Activated CD8-positive, alpha-beta T cell treated with anti-CD3 and anti-CD28 coated beads, Interleukin-2, amount 10 ng/mL, durations not matched to agents 7 days and 5 days (primary cell): ENCODE results near the gene CHST11. TPM values are rescaled to one million over a fixed set of nuclear protein-coding genes. Genes with fewer than 3 reads are reported as not detected.

Experiments used
- ATAC-seq: fragments of 150-1000 bp; cut with Tn5 transposase; one replicate; pipeline ENCODE4 v1.10.0; 2021; ENCODE audit warnings: moderate library complexity
- CTCF ChIA-PET: fragments of 350-600 bp; sonication (Branson Sonifier 250); formaldehyde crosslinking; loops from one replicate; lab custom pipeline; 2021; ENCODE audit warnings: antibody characterized with exemption; lab: Charles Lee
- POLR2A ChIA-PET: fragments of 350-600 bp; sonication (Branson Sonifier 250); formaldehyde crosslinking; loops from one replicate; lab custom pipeline; 2021; ENCODE audit warnings: antibody characterized with exemption; lab: Charles Lee
- DNase-seq: peaks from one replicate; pipeline ENCODE4 v3.0.0-alpha.2; 2020
- H3K27ac Mint-ChIP-seq: one replicate; pipeline ENCODE4 v1.8.0; 2021; ENCODE audit warnings: mild to moderate bottlenecking, mixed read lengths
- H3K27me3 Mint-ChIP-seq: one replicate; pipeline ENCODE4 v1.8.0; 2021; ENCODE audit warnings: low read depth, mixed read lengths
- H3K36me3 Mint-ChIP-seq: one replicate; pipeline ENCODE4 v1.8.0; 2021; ENCODE audit warnings: low read depth, mixed read lengths
- H3K4me1 Mint-ChIP-seq: one replicate; pipeline ENCODE4 v1.8.0; 2021; ENCODE audit warnings: low read depth, mixed read lengths
- H3K4me3 Mint-ChIP-seq: one replicate; pipeline ENCODE4 v1.8.0; 2021; ENCODE audit warnings: mild to moderate bottlenecking, mixed read lengths
- H3K9me3 Mint-ChIP-seq: one replicate; pipeline ENCODE4 v1.8.0; 2022; ENCODE audit warnings: mixed read lengths; ENCODE audit not compliant: insufficient read depth
- total RNA-seq, 2 experiments: library from RNA; stranded (reverse); gene quantifications; one replicate each; pipeline ENCODE4 v1.2.3, GENCODE V29; 2021

Gene CHST11
- total RNA-seq, 2 experiments from 2014 or later = 82.1 to 85.2 TPM

- ChIA-PET POLR2A (no interaction called here), CTCF (no interaction called here)
- Mint-ChIP-seq H3K27me3 (no peaks in the 10 kb centered on the region), H3K4me1 (peaks cover 19% of the 10 kb centered on the region), H3K36me3 (peaks cover 34% of the 10 kb centered on the region), H3K27ac (no peak overlapping the region), H3K4me3 (no peak overlapping the region), H3K9me3 (no peaks in the 10 kb centered on the region)
- no peak for DNase-seq
- ATAC-seq = no peak
These were observed 133.3 kb downstream of the CHST11 start for GRCh38 chr12:104590022-104590421.

- no peak for DNase-seq
- H3K36me3 Mint-ChIP-seq = peaks cover 27% of the 10 kb centered on the region
- H3K9me3 Mint-ChIP-seq = no peaks in the 10 kb centered on the region
- ChIA-PET POLR2A (interaction anchor here (0.6 kb wide), 1 partner anchor 128 kb away, joined by 3 read pairs; no protein-coding TSS in a partner anchor), CTCF (no interaction called here)
- H3K4me3 Mint-ChIP-seq = no peak overlapping the region
- ATAC-seq = no peak
- peak overlapping the region; percentile 44 for H3K27ac Mint-ChIP-seq
- peaks cover 19% of the 10 kb centered on the region for H3K4me1 Mint-ChIP-seq
- H3K27me3 Mint-ChIP-seq = no peaks in the 10 kb centered on the region
These were observed 134.6 kb downstream of the CHST11 start for GRCh38 chr12:104591257-104591885.

GRCh38 chr12:104593482-104593881, 136.7 kb downstream of the CHST11 start:
- Mint-ChIP-seq H3K4me1 (peaks cover 17% of the 10 kb centered on the region), H3K27ac (no peak overlapping the region), H3K36me3 (peaks cover 20% of the 10 kb centered on the region), H3K4me3 (no peak overlapping the region), H3K9me3 (no peaks in the 10 kb centered on the region), H3K27me3 (no peaks in the 10 kb centered on the region)
- no peak for DNase-seq
- no peak for ATAC-seq
- ChIA-PET POLR2A (no interaction called here), CTCF (interaction anchor here (1.3 to 1.5 kb wide), 2 partner anchors 137 to 212 kb away, joined by 3 to 5 read pairs; partner anchors contain the start of gene CHST11)

- H3K4me3 Mint-ChIP-seq = no peak overlapping the region
- H3K27me3 Mint-ChIP-seq = no peaks in the 10 kb centered on the region
- H3K27ac Mint-ChIP-seq = no peak overlapping the region
- peaks cover 21% of the 10 kb centered on the region for H3K4me1 Mint-ChIP-seq
- CTCF ChIA-PET = no interaction called here
- H3K36me3 Mint-ChIP-seq = peaks cover 11% of the 10 kb centered on the region
- H3K9me3 Mint-ChIP-seq = no peaks in the 10 kb centered on the region
- DNase-seq (no peak), ATAC-seq (no peak)
- POLR2A ChIA-PET = no interaction called here
These were observed 139.5 kb downstream of the CHST11 start for GRCh38 chr12:104596134-104596799.

GRCh38 chr12:104596898-104597843, 140.4 kb downstream of the CHST11 start:
- no peaks in the 10 kb centered on the region for H3K9me3 Mint-ChIP-seq
- no peak overlapping the region for H3K4me3 Mint-ChIP-seq
- ChIA-PET CTCF (no interaction called here), POLR2A (no interaction called here)
- no peak for ATAC-seq
- H3K27ac Mint-ChIP-seq = no peak overlapping the region
- peaks cover 16% of the 10 kb centered on the region for H3K36me3 Mint-ChIP-seq
- peaks cover 29% of the 10 kb centered on the region for H3K4me1 Mint-ChIP-seq
- no peak for DNase-seq
- no peaks in the 10 kb centered on the region for H3K27me3 Mint-ChIP-seq

GRCh38 chr12:104598342-104599271, 141.9 kb downstream of the CHST11 start:
- Mint-ChIP-seq H3K4me1 (peaks cover 44% of the 10 kb centered on the region), H3K27me3 (no peaks in the 10 kb centered on the region), H3K4me3 (no peak overlapping the region), H3K27ac (no peak overlapping the region), H3K36me3 (peaks cover 30% of the 10 kb centered on the region), H3K9me3 (no peaks in the 10 kb centered on the region)
- ATAC-seq = no peak
- no peak for DNase-seq
- CTCF ChIA-PET = no interaction called here
- POLR2A ChIA-PET = no interaction called here

- H3K9me3 Mint-ChIP-seq = no peaks in the 10 kb centered on the region
- no peak for DNase-seq
- ATAC-seq = no peak
- POLR2A ChIA-PET = no interaction called here
- peaks cover 39% of the 10 kb centered on the region for H3K36me3 Mint-ChIP-seq
- peaks cover 52% of the 10 kb centered on the region for H3K4me1 Mint-ChIP-seq
- CTCF ChIA-PET = no interaction called here
- H3K27me3 Mint-ChIP-seq = no peaks in the 10 kb centered on the region
- H3K27ac Mint-ChIP-seq = no peak overlapping the region
- H3K4me3 Mint-ChIP-seq = no peak overlapping the region
These were observed 142.7 kb downstream of the CHST11 start for GRCh38 chr12:104599272-104600035.

GRCh38 chr12:104600036-104600712, 143.4 kb downstream of the CHST11 start:
- ChIA-PET CTCF (interaction anchor here (1.4 kb wide), 1 partner anchor 218 kb away, joined by 4 read pairs; no protein-coding TSS in a partner anchor), POLR2A (no interaction called here)
- no peaks in the 10 kb centered on the region for H3K9me3 Mint-ChIP-seq
- no peak overlapping the region for H3K27ac Mint-ChIP-seq
- no peak for DNase-seq
- ATAC-seq = no peak
- peaks cover 39% of the 10 kb centered on the region for H3K36me3 Mint-ChIP-seq
- H3K4me3 Mint-ChIP-seq = no peak overlapping the region
- H3K4me1 Mint-ChIP-seq = peaks cover 57% of the 10 kb centered on the region
- H3K27me3 Mint-ChIP-seq = no peaks in the 10 kb centered on the region

GRCh38 chr12:104600790-104601739, 144.3 kb downstream of the CHST11 start:
- peaks cover 61% of the 10 kb centered on the region for H3K4me1 Mint-ChIP-seq
- ChIA-PET CTCF (interaction anchor here (0.9 to 1.4 kb wide), 2 partner anchors 32 to 219 kb away, joined by 3 to 4 read pairs; no protein-coding TSS in a partner anchor), POLR2A (no interaction called here)
- ATAC-seq (no peak), DNase-seq (no peak)
- no peaks in the 10 kb centered on the region for H3K9me3 Mint-ChIP-seq
- H3K27me3 Mint-ChIP-seq = no peaks in the 10 kb centered on the region
- H3K4me3 Mint-ChIP-seq = no peak overlapping the region
- H3K27ac Mint-ChIP-seq = peak overlapping the region; percentile 4
- peaks cover 43% of the 10 kb centered on the region for H3K36me3 Mint-ChIP-seq
